T-cell (primary cell): ENCODE measurements around the gene SHISAL1. TPM values are rescaled to one million over a fixed set of nuclear protein-coding genes. Genes with fewer than 3 reads are reported as not detected.

Source experiments
- ATAC-seq, 4 experiments: fragments of 200-7000 bp in 3 of 4; fragments of 150-1000 bp in 1 of 4; cut with Tn5 transposase; replicated peaks in 1 of 4; 1 replicate in 3 of 4; 2 replicates in 1 of 4; pipeline ENCODE4 v1.10.0; 2021; ENCODE audit warnings: moderate library complexity in 3 of 4, mild to moderate bottlenecking in 2 of 4, moderate number of reproducible peaks in 1 of 4
- CTCF ChIA-PET, 2 donors: fragments of 300-600 bp; sonication (Branson Sonifier 250); formaldehyde crosslinking; loops; one replicate each; lab custom pipeline; 2022; ENCODE audit warnings: antibody characterized with exemption in 2 of 2; lab: Charles Lee
- POLR2A ChIA-PET, 2 donors: fragments of 300-600 bp; sonication (Branson Sonifier 250); formaldehyde crosslinking; loops; one replicate each; lab custom pipeline; 2022; ENCODE audit warnings: antibody characterized with exemption in 2 of 2; lab: Charles Lee
- DNase-seq, 35 experiments: peaks; one replicate each; pipeline versions ENCODE4 v3.0.0 to v3.0.0-alpha.2; 2013 to 2023
- H3K27ac ChIP-seq: one replicate; pipeline ENCODE4 v1.5.1; 2013; ENCODE audit warnings: low read length
- H3K27me3 ChIP-seq, 2 experiments: replicated peaks in 1 of 2; 1 replicate in 1 of 2; 2 replicates in 1 of 2; pipeline versions ENCODE4 v1.6.1 to v1.7.0; 2013; ENCODE audit warnings: low read length in 1 of 2, mixed read lengths in 1 of 2; ENCODE audit not compliant: control insufficient read depth in 2 of 2, insufficient read depth in 2 of 2; ENCODE audit errors: extremely low read depth in 1 of 2
- H3K36me3 ChIP-seq, 2 donors: 1 replicate in 1 of 2; 2 replicates in 1 of 2; pipeline versions ENCODE4 v1.6.1 to v1.7.0; 2013; ENCODE audit warnings: low read length in 1 of 2; ENCODE audit not compliant: control insufficient read depth in 2 of 2, insufficient read depth in 1 of 2; ENCODE audit errors: extremely low read depth in 1 of 2
- H3K4me1 ChIP-seq, 2 experiments: 1 replicate in 1 of 2; 2 replicates in 1 of 2; pipeline versions ENCODE4 v1.6.1 to v1.7.0; 2013; ENCODE audit warnings: low read length in 2 of 2, mixed read lengths in 1 of 2; ENCODE audit not compliant: insufficient read depth in 2 of 2, control insufficient read depth in 1 of 2; ENCODE audit errors: extremely low read depth in 1 of 2
- H3K4me3 ChIP-seq, 2 donors: 1 replicate in 1 of 2; 2 replicates in 1 of 2; pipeline versions ENCODE4 v1.5.1 to v1.7.0; 2013; ENCODE audit warnings: mild to moderate bottlenecking in 2 of 2, low read length in 1 of 2, moderate library complexity in 1 of 2; ENCODE audit not compliant: control insufficient read depth in 1 of 2; ENCODE audit errors: extremely low read depth in 1 of 2
- H3K9me3 ChIP-seq: 2 replicates; pipeline ENCODE4 v1.7.0; 2013
- H3K27ac Mint-ChIP-seq, 2 donors: one replicate each; pipeline ENCODE4 v1.8.0; 2020 to 2021; ENCODE audit warnings: mild to moderate bottlenecking in 2 of 2, mixed read lengths in 2 of 2
- H3K27me3 Mint-ChIP-seq, 2 donors: one replicate each; pipeline ENCODE4 v1.8.0; 2021 to 2022; ENCODE audit warnings: mixed read lengths in 2 of 2
- H3K36me3 Mint-ChIP-seq: one replicate; pipeline ENCODE4 v1.8.0; 2021; ENCODE audit warnings: mixed read lengths
- H3K4me1 Mint-ChIP-seq, 3 donors: one replicate each; pipeline ENCODE4 v1.8.0; 2020 to 2022; ENCODE audit warnings: mixed read lengths in 3 of 3, mild to moderate bottlenecking in 1 of 3
- H3K4me3 Mint-ChIP-seq, 3 donors: one replicate each; pipeline ENCODE4 v1.8.0; 2020 to 2022; ENCODE audit warnings: mild to moderate bottlenecking in 3 of 3, mixed read lengths in 3 of 3, moderate library complexity in 3 of 3
- H3K9me3 Mint-ChIP-seq, 3 donors: one replicate each; pipeline ENCODE4 v1.8.0; 2020 to 2022; ENCODE audit warnings: mixed read lengths in 3 of 3
- WGBS: methylation state at CpG from one replicate; pipeline ENCODE4 v1.1.5; 2013; ENCODE audit warnings: missing lambda C conversion rate; ENCODE audit not compliant: insufficient coverage; 5-methylcytosine and 5-hydroxymethylcytosine counted together
- total RNA-seq, 35 experiments: library from RNA in 6 of 35; stranded (reverse) in 6 of 35; fragments of 120-200 nt in 1 of 35; gene quantifications; one replicate each; pipeline versions ENCODE4 v1.2.1 to v1.2.4 and lab custom pipeline; 2013 to 2026

The SHISAL1 gene
- total RNA-seq, 5 donors from 2014 or later (not counting 1 experiment from before 2014, with no cell fraction given): 0.03 to 0.06 TPM; not detected in 3

- 77% methylated on average over 14 of the region's 14 CpGs for WGBS
- CTCF ChIA-PET: interaction anchor here (0.5 to 0.6 kb wide), 2 partner anchors 170 to 289 kb away, joined by 3 to 4 read pairs; no protein-coding TSS in a partner anchor
These were observed 51.4 kb downstream of the SHISAL1 start for GRCh38 chr22:44261164-44261860.

GRCh38 chr22:44260216-44261035, 52.3 kb downstream of the SHISAL1 start:
- peak overlapping the region in 1 of 2 donors; percentile 44 for H3K27ac Mint-ChIP-seq

More at GRCh38 chr22:44261164-44261860, 51.4 kb downstream of the SHISAL1 start:
- no peak overlapping the region for H3K4me3 ChIP-seq
- H3K9me3 Mint-ChIP-seq: no peaks in the 10 kb centered on the region
- ATAC-seq: no peak
- peaks cover 0 to 6% of the 10 kb centered on the region in 2 experiments for H3K4me1 ChIP-seq
- peaks cover 0 to 9% (median 2%) of the 10 kb centered on the region in 3 donors for H3K4me1 Mint-ChIP-seq
- no peak overlapping the region for H3K27ac ChIP-seq
- peak in 1 of 35 experiments; percentile 9 for DNase-seq
- no peaks in the 10 kb centered on the region for H3K36me3 ChIP-seq
- peaks cover 0 to 3% of the 10 kb centered on the region in 2 experiments for H3K27me3 ChIP-seq
- H3K36me3 Mint-ChIP-seq: no peaks in the 10 kb centered on the region
- H3K27me3 Mint-ChIP-seq: no peaks in the 10 kb centered on the region
- no peak overlapping the region for H3K4me3 Mint-ChIP-seq
- no peaks in the 10 kb centered on the region for H3K9me3 ChIP-seq
- no peak overlapping the region for H3K27ac Mint-ChIP-seq
- POLR2A ChIA-PET: no interaction called here

DNA sequence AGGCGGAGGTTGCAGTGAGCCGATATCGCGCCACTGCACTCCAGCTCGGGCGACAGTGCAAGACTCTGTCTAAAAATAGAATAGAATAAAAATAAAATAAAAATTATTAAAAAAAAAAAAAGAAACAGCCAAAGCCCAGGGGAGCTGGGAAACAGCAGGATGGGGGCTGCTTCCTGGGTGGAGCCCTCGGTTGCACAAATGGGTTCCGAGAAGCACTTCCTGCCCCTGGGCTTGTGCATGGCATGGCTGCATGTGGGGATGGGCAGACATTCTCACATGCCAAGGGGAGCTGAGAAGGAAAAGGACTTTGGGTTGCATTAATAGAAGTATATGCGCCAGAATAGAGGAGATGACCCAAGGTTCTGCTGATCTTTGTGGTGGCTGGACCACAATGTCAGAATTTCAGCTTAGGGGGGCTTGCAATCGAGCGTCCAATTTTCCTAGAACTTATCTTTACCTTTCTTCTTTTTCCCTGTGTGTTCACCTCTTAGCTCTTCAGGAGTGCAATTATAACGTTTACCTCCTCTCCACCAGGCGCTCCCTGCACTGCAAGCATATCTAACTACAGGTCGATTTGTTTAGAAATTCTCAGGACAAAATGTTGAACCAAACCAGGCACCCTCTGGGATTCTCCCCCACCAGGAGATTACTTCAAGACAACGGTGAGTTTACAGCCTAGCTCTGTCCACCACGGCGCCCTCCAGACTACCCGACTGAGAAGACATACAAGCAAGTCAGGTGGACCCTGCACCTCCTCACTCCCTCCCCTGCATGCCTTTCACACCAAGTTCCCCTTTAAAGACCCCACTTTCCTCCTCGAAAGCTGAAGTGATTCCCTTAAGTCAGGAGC, 53.2 kb downstream of the SHISAL1 start:
- H3K4me3 Mint-ChIP-seq: no peak overlapping the region
- POLR2A ChIA-PET: no interaction called here
- H3K4me1 Mint-ChIP-seq: peaks cover 0 to 9% (median 2%) of the 10 kb centered on the region in 3 donors
- Histone ChIP-seq H3K9me3 (no peaks in the 10 kb centered on the region), H3K4me1 (peaks cover 0 to 6% of the 10 kb centered on the region in 2 experiments), H3K36me3 (no peaks in the 10 kb centered on the region), H3K27me3 (peaks cover 3 to 5% of the 10 kb centered on the region in 2 experiments), H3K4me3 (no peak overlapping the region), H3K27ac (no peak overlapping the region)
- CTCF ChIA-PET: no interaction called here
- 67% methylated on average over 9 of the region's 19 CpGs for WGBS
- H3K9me3 Mint-ChIP-seq: no peaks in the 10 kb centered on the region
- peaks cover 0 to 15% of the 10 kb centered on the region in 2 donors for H3K27me3 Mint-ChIP-seq
- H3K27ac Mint-ChIP-seq: no peak overlapping the region
- peak in 1 of 35 experiments; percentile 12 for DNase-seq
- no peaks in the 10 kb centered on the region for H3K36me3 Mint-ChIP-seq
- ATAC-seq: no peak

More at GRCh38 chr22:44260216-44261035, 52.3 kb downstream of the SHISAL1 start:
- H3K4me1 ChIP-seq: peaks cover 0 to 6% of the 10 kb centered on the region in 2 experiments
- no peaks in the 10 kb centered on the region for H3K36me3 Mint-ChIP-seq
- ChIA-PET CTCF (no interaction called here), POLR2A (no interaction called here)
- no peak overlapping the region for H3K4me3 Mint-ChIP-seq
- no peak overlapping the region for H3K4me3 ChIP-seq
- DNase-seq: peak in 2 of 35 experiments; percentile 5 to 20
- H3K27me3 Mint-ChIP-seq: peaks cover 0 to 8% of the 10 kb centered on the region in 2 donors
- no peak for ATAC-seq
- no peaks in the 10 kb centered on the region for H3K36me3 ChIP-seq
- no peaks in the 10 kb centered on the region for H3K9me3 ChIP-seq
- WGBS: 80% methylated on average over 12 of the region's 16 CpGs
- peaks cover 1 to 8% of the 10 kb centered on the region in 2 experiments for H3K27me3 ChIP-seq
- no peaks in the 10 kb centered on the region for H3K9me3 Mint-ChIP-seq
- H3K27ac ChIP-seq: no peak overlapping the region
- peaks cover 0 to 9% (median 2%) of the 10 kb centered on the region in 3 donors for H3K4me1 Mint-ChIP-seq

DNA sequence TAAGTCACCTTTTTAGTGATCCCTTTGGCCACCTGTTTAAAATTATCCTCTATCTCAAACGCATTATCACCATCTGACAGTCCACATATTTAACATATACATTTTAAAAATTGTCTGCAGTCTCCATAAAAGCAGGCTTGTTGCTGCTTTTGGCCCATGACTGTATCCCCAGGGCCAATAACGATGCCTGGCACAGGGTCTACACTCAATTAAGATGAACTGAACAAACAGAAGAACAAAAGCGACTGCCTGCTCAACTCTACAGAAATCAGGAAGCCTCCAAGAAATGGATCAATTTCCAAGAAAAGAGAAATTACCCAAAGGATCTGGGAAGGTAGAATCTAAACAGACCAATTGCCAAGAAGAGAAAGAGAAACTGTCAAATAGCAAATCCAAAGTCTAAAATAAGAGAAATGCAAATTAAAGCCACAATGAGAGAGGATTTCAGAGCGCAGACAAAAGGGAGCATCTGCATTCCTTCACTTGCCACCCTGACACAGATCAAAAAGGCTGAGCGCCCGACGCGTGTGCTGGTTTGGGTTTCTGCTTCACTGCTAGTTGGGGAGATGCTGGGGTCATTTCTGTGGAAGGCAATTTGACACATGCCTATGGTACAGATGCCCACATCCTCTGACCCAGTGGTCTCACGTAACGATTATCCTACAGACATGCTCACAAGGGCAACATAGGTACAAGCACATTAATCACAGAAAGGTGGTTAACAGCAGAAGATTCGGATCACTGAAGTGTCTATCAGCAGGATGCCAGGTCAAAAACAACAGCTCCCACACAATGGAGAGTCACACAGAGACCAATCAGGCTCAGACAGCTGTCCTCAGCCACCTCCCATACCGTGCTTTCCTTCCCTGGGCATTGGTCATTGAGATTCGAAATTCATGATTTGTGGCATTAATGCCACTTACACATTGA, 55.9 kb downstream of the SHISAL1 start:
- Histone ChIP-seq H3K4me1 (peaks cover 0 to 6% of the 10 kb centered on the region in 2 experiments), H3K36me3 (no peaks in the 10 kb centered on the region), H3K4me3 (no peak overlapping the region), H3K9me3 (no peaks in the 10 kb centered on the region), H3K27ac (no peak overlapping the region), H3K27me3 (peaks cover 3 to 5% of the 10 kb centered on the region in 2 experiments)
- Mint-ChIP-seq H3K27ac (no peak overlapping the region), H3K4me3 (no peak overlapping the region), H3K36me3 (no peaks in the 10 kb centered on the region), H3K4me1 (peaks cover 0 to 9% (median 2%) of the 10 kb centered on the region in 3 donors), H3K27me3 (peaks cover 0 to 17% of the 10 kb centered on the region in 2 donors), H3K9me3 (no peaks in the 10 kb centered on the region)
- POLR2A ChIA-PET: no interaction called here
- CTCF ChIA-PET: no interaction called here
- ATAC-seq (no peak), DNase-seq (no peak)
- 68% methylated on average over 7 of the region's 13 CpGs for WGBS

GRCh38 chr22:44256085-44256484, 56.7 kb downstream of the SHISAL1 start:
- no peaks in the 10 kb centered on the region for H3K36me3 Mint-ChIP-seq
- ChIA-PET POLR2A (no interaction called here), CTCF (no interaction called here)
- Histone ChIP-seq H3K4me1 (peaks cover 0 to 6% of the 10 kb centered on the region in 2 experiments), H3K27ac (no peak overlapping the region), H3K36me3 (no peaks in the 10 kb centered on the region), H3K4me3 (no peak overlapping the region), H3K27me3 (peaks cover 3 to 5% of the 10 kb centered on the region in 2 experiments), H3K9me3 (no peaks in the 10 kb centered on the region)
- peaks cover 0 to 9% (median 2%) of the 10 kb centered on the region in 3 donors for H3K4me1 Mint-ChIP-seq
- no peak overlapping the region for H3K4me3 Mint-ChIP-seq
- H3K27me3 Mint-ChIP-seq: peaks cover 0 to 17% of the 10 kb centered on the region in 2 donors
- 72% methylated on average over 6 of the region's 6 CpGs for WGBS
- H3K27ac Mint-ChIP-seq: no peak overlapping the region
- DNase-seq (no peak), ATAC-seq (no peak)
- H3K9me3 Mint-ChIP-seq: no peaks in the 10 kb centered on the region
